Measurements from ENCODE around the gene CCN6. TPM values are rescaled to one million over a fixed set of nuclear protein-coding genes. Genes with fewer than 3 reads are reported as not detected.

CCN6 gene
- total RNA-seq, 3 donors from 2014 or later (not counting 1 experiment from before 2014, with no cell fraction given): not detected

DNA sequence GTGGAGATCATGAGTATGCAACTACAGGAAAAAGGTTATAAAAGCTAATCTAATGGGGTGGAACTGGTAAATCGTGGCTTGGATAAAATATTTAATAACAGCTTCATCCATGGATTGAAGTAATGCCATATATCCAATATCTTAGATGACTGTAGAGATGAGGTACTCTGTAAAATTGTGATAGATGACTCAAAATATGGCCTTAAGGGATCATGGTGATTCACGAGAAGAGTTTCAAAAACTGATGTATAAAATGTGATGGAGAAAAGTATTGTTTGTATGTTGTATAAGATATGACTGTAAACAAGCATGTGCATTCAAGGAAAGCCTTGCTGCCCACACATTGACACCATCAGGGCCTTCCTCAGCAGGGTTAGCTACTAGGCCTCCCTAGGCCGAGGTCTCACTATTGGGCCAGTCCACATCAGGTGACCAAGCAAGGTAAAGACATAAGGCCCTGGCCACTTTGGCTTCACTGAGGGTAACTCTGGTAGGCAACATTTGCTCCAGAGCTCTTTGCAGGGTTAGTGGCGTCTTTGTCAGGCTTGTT, 17.7 kb upstream of the CCN6 start:
- intact Hi-C loops (cut with micrococcal nuclease): no loop called here
- peaks cover 0 to 4% of the 10 kb centered on the region in 2 donors for H3K4me1 Mint-ChIP-seq
- Histone ChIP-seq H3K36me3 (ENCODE audit: control insufficient read depth, insufficient read depth, low read length) (no peaks in the 10 kb centered on the region), H3K9me3 (ENCODE audit: control insufficient read depth, insufficient read depth, low read length) (no peaks in the 10 kb centered on the region), H3K4me1 (ENCODE audit: control insufficient read depth, insufficient read depth, low read length) (no peaks in the 10 kb centered on the region), H3K4me3 (ENCODE audit: low read length) (no peak overlapping the region), H3K27me3 (ENCODE audit: control insufficient read depth, insufficient read depth, low read length) (no peaks in the 10 kb centered on the region), H3K27ac (ENCODE audit: low read length) (no peak overlapping the region)
- no peaks in the 10 kb centered on the region for H3K9me3 Mint-ChIP-seq
- TF ChIP-seq, protein P1, sequence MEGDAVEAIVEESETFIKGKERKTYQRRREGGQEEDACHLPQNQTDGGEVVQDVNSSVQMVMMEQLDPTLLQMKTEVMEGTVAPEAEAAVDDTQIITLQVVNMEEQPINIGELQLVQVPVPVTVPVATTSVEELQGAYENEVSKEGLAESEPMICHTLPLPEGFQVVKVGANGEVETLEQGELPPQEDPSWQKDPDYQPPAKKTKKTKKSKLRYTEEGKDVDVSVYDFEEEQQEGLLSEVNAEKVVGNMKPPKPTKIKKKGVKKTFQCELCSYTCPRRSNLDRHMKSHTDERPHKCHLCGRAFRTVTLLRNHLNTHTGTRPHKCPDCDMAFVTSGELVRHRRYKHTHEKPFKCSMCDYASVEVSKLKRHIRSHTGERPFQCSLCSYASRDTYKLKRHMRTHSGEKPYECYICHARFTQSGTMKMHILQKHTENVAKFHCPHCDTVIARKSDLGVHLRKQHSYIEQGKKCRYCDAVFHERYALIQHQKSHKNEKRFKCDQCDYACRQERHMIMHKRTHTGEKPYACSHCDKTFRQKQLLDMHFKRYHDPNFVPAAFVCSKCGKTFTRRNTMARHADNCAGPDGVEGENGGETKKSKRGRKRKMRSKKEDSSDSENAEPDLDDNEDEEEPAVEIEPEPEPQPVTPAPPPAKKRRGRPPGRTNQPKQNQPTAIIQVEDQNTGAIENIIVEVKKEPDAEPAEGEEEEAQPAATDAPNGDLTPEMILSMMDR (IDR thresholded peaks at IDR 0.05): no peak
- peaks cover 0 to 12% of the 10 kb centered on the region in 2 donors for H3K27me3 Mint-ChIP-seq (ENCODE audit: low read depth in 2 of 2)
- no peaks in the 10 kb centered on the region for H3K36me3 Mint-ChIP-seq
- DNase-seq (no peak), ATAC-seq (no peak)
- H3K27ac Mint-ChIP-seq: no peak overlapping the region
- H3K4me3 Mint-ChIP-seq: no peak overlapping the region
- WGBS (ENCODE audit: insufficient coverage): 95% methylated on average over 3 of the region's 4 CpGs

DNA sequence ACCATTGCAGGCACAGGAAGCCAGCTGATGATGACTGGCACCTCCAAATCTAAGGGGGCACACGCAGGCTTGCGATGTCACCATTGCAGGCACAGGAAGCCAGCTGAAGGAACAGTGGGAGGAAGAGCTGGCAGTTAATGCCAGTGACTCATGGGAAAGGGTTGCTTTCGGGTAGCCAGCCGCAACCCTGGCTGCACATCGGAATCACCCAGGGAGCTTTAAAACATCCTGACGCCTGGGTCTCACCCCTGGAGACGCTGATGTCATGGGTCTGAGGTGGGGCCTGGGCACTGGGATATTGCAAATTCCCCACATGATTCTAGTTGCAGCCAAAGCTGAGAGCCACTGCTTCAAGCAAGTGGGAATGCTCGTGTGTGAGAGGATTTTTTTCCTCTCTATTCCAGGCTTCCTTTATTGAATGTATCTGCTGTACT, 16.1 kb upstream of the CCN6 start:
- ATAC-seq (no peak), DNase-seq (no peak)
- 96% methylated on average over 8 of the region's 8 CpGs for WGBS (ENCODE audit: insufficient coverage)
- TF ChIP-seq, protein P1 (IDR thresholded peaks at IDR 0.05): no peak
- H3K27ac ChIP-seq (ENCODE audit: low read length): no peak overlapping the region
- no peaks in the 10 kb centered on the region for H3K9me3 ChIP-seq (ENCODE audit: control insufficient read depth, insufficient read depth, low read length)
- H3K27me3 ChIP-seq (ENCODE audit: control insufficient read depth, insufficient read depth, low read length): no peaks in the 10 kb centered on the region
- Mint-ChIP-seq H3K36me3 (no peaks in the 10 kb centered on the region), H3K9me3 (no peaks in the 10 kb centered on the region), H3K4me1 (peaks cover 4 to 12% of the 10 kb centered on the region in 2 donors), H3K27me3 (ENCODE audit: low read depth in 2 of 2) (peaks cover 0 to 5% of the 10 kb centered on the region in 2 donors), H3K4me3 (no peak overlapping the region), H3K27ac (no peak overlapping the region)
- no peaks in the 10 kb centered on the region for H3K36me3 ChIP-seq (ENCODE audit: control insufficient read depth, insufficient read depth, low read length)
- intact Hi-C loops (cut with micrococcal nuclease): no loop called here
- no peak overlapping the region for H3K4me3 ChIP-seq (ENCODE audit: low read length)
- no peaks in the 10 kb centered on the region for H3K4me1 ChIP-seq (ENCODE audit: control insufficient read depth, insufficient read depth, low read length)

DNA sequence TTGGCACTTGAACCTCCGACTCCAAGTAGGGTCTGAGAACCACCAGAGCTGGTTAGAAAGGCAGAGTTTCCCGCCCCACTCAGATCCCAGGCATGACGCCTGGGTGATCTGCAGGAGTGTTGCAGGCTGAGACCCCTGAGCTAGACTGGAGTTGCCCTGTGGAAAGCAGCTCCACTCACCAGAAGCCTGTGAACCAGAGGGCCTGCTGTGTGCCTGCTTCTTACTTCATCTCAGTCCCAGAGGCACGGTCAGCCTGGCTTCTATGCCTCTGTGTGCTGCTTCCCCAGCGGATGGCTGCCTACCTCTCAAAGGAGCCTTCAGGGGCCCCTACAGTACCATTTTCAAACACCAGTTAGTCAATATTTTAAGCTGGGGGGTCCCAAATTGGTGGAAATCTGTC, 15.6 kb upstream of the CCN6 start:
- Mint-ChIP-seq H3K27ac (no peak overlapping the region), H3K27me3 (ENCODE audit: low read depth in 2 of 2) (peaks cover 0 to 4% of the 10 kb centered on the region in 2 donors), H3K4me1 (peaks cover 9 to 14% of the 10 kb centered on the region in 2 donors), H3K9me3 (no peaks in the 10 kb centered on the region), H3K36me3 (no peaks in the 10 kb centered on the region), H3K4me3 (no peak overlapping the region)
- ATAC-seq (no peak), DNase-seq (no peak)
- H3K4me3 ChIP-seq (ENCODE audit: low read length): no peak overlapping the region
- 76% methylated on average over 5 of the region's 5 CpGs for WGBS (ENCODE audit: insufficient coverage)
- H3K27ac ChIP-seq (ENCODE audit: low read length): no peak overlapping the region
- no peaks in the 10 kb centered on the region for H3K9me3 ChIP-seq (ENCODE audit: control insufficient read depth, insufficient read depth, low read length)
- TF ChIP-seq, protein P1 (IDR thresholded peaks at IDR 0.05): no peak
- intact Hi-C loops (cut with micrococcal nuclease): no loop called here
- H3K27me3 ChIP-seq (ENCODE audit: control insufficient read depth, insufficient read depth, low read length): no peaks in the 10 kb centered on the region
- no peaks in the 10 kb centered on the region for H3K36me3 ChIP-seq (ENCODE audit: control insufficient read depth, insufficient read depth, low read length)
- H3K4me1 ChIP-seq (ENCODE audit: control insufficient read depth, insufficient read depth, low read length): no peaks in the 10 kb centered on the region
